ENCODE data around the gene EDN2.

- TF ChIP-seq CTCF (IDR thresholded peaks at IDR 0.05) (peak in 1 of 5 experiments; percentile 10), POLR2A (IDR thresholded peaks at IDR 0.05) (no peak)
Observed at GRCh38 chr1:41454406-41454805, 30.1 kb downstream of the EDN2 start.

All from tibial nerve (tissue), 3 donors.